Gastroesophageal sphincter (tissue), 4 donors: ENCODE measurements around the gene METTL25B. TPM values are rescaled to one million over a fixed set of nuclear protein-coding genes. Genes with fewer than 3 reads are reported as not detected.

Experiments used
- ATAC-seq: fragments of 150-250 bp; one replicate; pipeline ENCODE4 v1.9.1; 2016; ENCODE audit warnings: mild to moderate bottlenecking, moderate library complexity
- H3K27ac ChIP-seq, 4 donors: fragments of 200-600 bp; sonication (generic) in 3 of 4; 1 replicate in 3 of 4; 2 replicates in 1 of 4; pipeline ENCODE4 v1.5.1; 2016 to 2019
- H3K27me3 ChIP-seq: fragments of 200-600 bp; sonication (generic); one replicate; pipeline ENCODE4 v1.5.1; 2019
- H3K36me3 ChIP-seq, 2 donors: fragments of 200-600 bp; sonication (generic); one replicate each; pipeline ENCODE4 v1.5.1; 2019; ENCODE audit warnings: control low read depth in 1 of 2
- H3K4me1 ChIP-seq, 3 donors: fragments of 200-600 bp; sonication (generic); 1 replicate in 2 of 3; 2 replicates in 1 of 3; pipeline ENCODE4 v1.5.1; 2016 to 2019; ENCODE audit warnings: control low read depth in 2 of 3
- H3K4me3 ChIP-seq, 2 donors: fragments of 200-600 bp; sonication (generic); one replicate each; pipeline ENCODE4 v1.5.1; 2019; ENCODE audit warnings: mild to moderate bottlenecking in 1 of 2, moderate library complexity in 1 of 2
- H3K9me3 ChIP-seq, 3 donors: fragments of 200-600 bp; sonication (generic); one replicate each; pipeline ENCODE4 v1.5.1; 2017 to 2019; ENCODE audit warnings: control low read depth in 2 of 3
- CTCF ChIP-seq, 4 experiments: fragments of 200-600 bp in 2 of 4; fragments of 450-650 bp in 2 of 4; sonication (generic) in 1 of 4; IDR thresholded peaks; one replicate each; pipeline ENCODE4 v1.5.1; 2017 to 2019; ENCODE audit warnings: antibody characterized with exemption in 4 of 4, mild to moderate bottlenecking in 2 of 4, moderate library complexity in 2 of 4
- EP300 ChIP-seq: sonication (generic); formaldehyde crosslinking; IDR thresholded peaks from one replicate; pipeline ENCODE4 v1.6.1; 2017; ENCODE audit warnings: antibody characterized with exemption, mild to moderate bottlenecking
- POLR2A ChIP-seq, 2 donors: fragments of 450-650 bp; IDR thresholded peaks; one replicate each; pipeline ENCODE4 v1.6.1; 2017; ENCODE audit warnings: antibody characterized with exemption in 2 of 2, mild to moderate bottlenecking in 2 of 2, moderate library complexity in 1 of 2
- POLR2AphosphoS5 ChIP-seq: sonication (generic); formaldehyde crosslinking; IDR thresholded peaks from one replicate; pipeline ENCODE4 v1.6.1; 2017; ENCODE audit warnings: antibody characterized with exemption
- WGBS, 2 donors: methylation state at CpG; one replicate each; pipeline ENCODE4 v1.1.5; 2018; ENCODE audit warnings: low coverage in 1 of 2; 5-methylcytosine and 5-hydroxymethylcytosine counted together
- total RNA-seq, 4 donors: library from RNA; depleted of rRNA; stranded (reverse); fragments of >200 nt; gene quantifications; one replicate each; pipeline ENCODE4 v1.1.0, GENCODE V29; 2016

METTL25B gene
- total RNA-seq, 4 donors from 2014 or later: 8.4 to 29.0 (median 17.4) TPM

GRCh38 chr1:156694690-156694962 is 33.6 kb upstream of the METTL25B start:
- Histone ChIP-seq H3K4me3 (no peak overlapping the region), H3K27ac (no peak overlapping the region), H3K9me3 (no peaks in the 10 kb centered on the region), H3K4me1 (peaks cover 0 to 16% (median 3%) of the 10 kb centered on the region in 3 donors), H3K27me3 (peaks cover 63% of the 10 kb centered on the region), H3K36me3 (peaks cover 0 to 5% of the 10 kb centered on the region in 2 donors)
- WGBS, 2 donors: 83 to 100% methylated on average over 1 of the region's 5 CpGs
- ATAC-seq: no peak
- no peak for TF ChIP-seq CTCF (IDR thresholded peaks at IDR 0.05)
- no peak for TF ChIP-seq POLR2AphosphoS5
- no peak for TF ChIP-seq EP300
- no peak for TF ChIP-seq POLR2A (IDR thresholded peaks at IDR 0.05)

- no peak for ATAC-seq
- Histone ChIP-seq H3K27me3 (peaks cover 63% of the 10 kb centered on the region), H3K27ac (no peak overlapping the region), H3K4me1 (peaks cover 0 to 9% (median 0%) of the 10 kb centered on the region in 3 donors), H3K9me3 (no peaks in the 10 kb centered on the region), H3K36me3 (peaks cover 0 to 17% of the 10 kb centered on the region in 2 donors), H3K4me3 (no peak overlapping the region)
- WGBS, 2 donors: 83 to 96% methylated on average over 8 of the region's 8 CpGs
- no peak for TF ChIP-seq EP300
- no peak for TF ChIP-seq POLR2A (IDR thresholded peaks at IDR 0.05)
- TF ChIP-seq POLR2AphosphoS5: no peak
- TF ChIP-seq CTCF (IDR thresholded peaks at IDR 0.05): no peak
Measured at GRCh38 chr1:156696755-156697154, 31.5 kb upstream of the METTL25B start.

GRCh38 chr1:156697481-156697880 is 30.8 kb upstream of the METTL25B start:
- Histone ChIP-seq H3K4me3 (no peak overlapping the region), H3K36me3 (peaks cover 0 to 17% of the 10 kb centered on the region in 2 donors), H3K27me3 (peaks cover 57% of the 10 kb centered on the region), H3K9me3 (no peaks in the 10 kb centered on the region), H3K4me1 (peaks cover 0 to 6% (median 0%) of the 10 kb centered on the region in 3 donors), H3K27ac (no peak overlapping the region)
- 100% methylated on average over 1 of the region's 8 CpGs; no CpG with 5 or more reads in 1 of the 2 donors for WGBS, 2 donors
- no peak for ATAC-seq
- TF ChIP-seq POLR2A (IDR thresholded peaks at IDR 0.05): no peak
- no peak for TF ChIP-seq POLR2AphosphoS5
- no peak for TF ChIP-seq EP300

- no peak overlapping the region for H3K4me3 ChIP-seq
- peaks cover 0 to 17% of the 10 kb centered on the region in 2 donors for H3K36me3 ChIP-seq
- TF ChIP-seq CTCF (IDR thresholded peaks at IDR 0.05) (no peak), POLR2A (IDR thresholded peaks at IDR 0.05) (no peak), EP300 (no peak), POLR2AphosphoS5 (no peak)
- no peak overlapping the region for H3K27ac ChIP-seq
- WGBS, 2 donors: 56% methylated on average over 1 of the region's 1 CpG; no CpG with 5 or more reads in 1 of the 2 donors
- H3K9me3 ChIP-seq: no peaks in the 10 kb centered on the region
- ATAC-seq: no peak
- peaks cover 51% of the 10 kb centered on the region for H3K27me3 ChIP-seq
- peaks cover 0 to 8% (median 0%) of the 10 kb centered on the region in 3 donors for H3K4me1 ChIP-seq
Measured at GRCh38 chr1:156698995-156699394, 29.3 kb upstream of the METTL25B start.

GRCh38 chr1:156700736-156701531 is 27.3 kb upstream of the METTL25B start:
- H3K4me3 ChIP-seq: no peak overlapping the region
- H3K27me3 ChIP-seq: peaks cover 52% of the 10 kb centered on the region
- H3K4me1 ChIP-seq: peaks cover 0 to 27% (median 19%) of the 10 kb centered on the region in 3 donors
- TF ChIP-seq EP300: no peak
- no peak for TF ChIP-seq POLR2A (IDR thresholded peaks at IDR 0.05)
- no peak for TF ChIP-seq CTCF (IDR thresholded peaks at IDR 0.05)
- TF ChIP-seq POLR2AphosphoS5: no peak
- 72 to 80% methylated on average over 1 to 2 of the region's 8 CpGs for WGBS, 2 donors
- no peak overlapping the region for H3K27ac ChIP-seq
- ATAC-seq: no peak
- peaks cover 0 to 17% of the 10 kb centered on the region in 2 donors for H3K36me3 ChIP-seq
- H3K9me3 ChIP-seq: no peaks in the 10 kb centered on the region
